K562 (cell line): ENCODE results near the gene GARNL3. TPM values are rescaled to one million over a fixed set of nuclear protein-coding genes. Genes with fewer than 3 reads are reported as not detected.
A peak's percentile ranks its signal among the peaks of the same experiment; 100 is the strongest.

Experiments
- ATAC-seq: fragments of 200-7000 bp; cut with Tn5 transposase; 3 replicates; pipeline ENCODE4 v1.9.1; 2020; ENCODE audit warnings: moderate library complexity
- BruUV-seq: library from RNA; stranded (reverse); fragments of 400-500 nt; replicated peaks from 2 replicates; lab custom pipeline; 2021; lab: Mats Ljungman, UMichigan
- CTCF ChIA-PET: fragments of 300-600 bp; formaldehyde crosslinking; extraction: SDS; loops from one replicate; lab custom pipeline; 2021; ENCODE audit warnings: low intra/inter-chr PET ratio; lab: Yijun Ruan, JAX
- POLR2A ChIA-PET: fragments of 300-600, 350-650 bp; sonication (Branson Sonifier 250); formaldehyde crosslinking; extraction: SDS; loops from one replicate; lab custom pipeline; 2021; ENCODE audit warnings: antibody characterized with exemption, inconsistent platforms; lab: Yijun Ruan, JAX
- DNase-seq, 4 experiments: peaks; one replicate each; pipeline versions ENCODE4 v3.0.0 to v3.0.0-alpha.2; 2011 to 2018; ENCODE audit warnings: low spot score in 3 of 4, mixed read lengths in 3 of 4; ENCODE audit errors: extremely low read depth in 1 of 4
- FAIRE-seq: peaks from 2 replicates; lab custom pipeline; 2011; peaks lifted over from hg19 to GRCh38; lab: Jason Lieb, UNC
- H2AFZ ChIP-seq: 2 replicates; pipeline ENCODE4 v1.6.0; 2011; ENCODE audit warnings: low read depth, low read length, control low read depth, inconsistent platforms
- H3K27ac ChIP-seq: fragments of 200-600 bp; 3 replicates; pipeline ENCODE4 v1.8.0; 2011; ENCODE audit warnings: low read depth, mild to moderate bottlenecking, control low read depth, inconsistent platforms, low read length, moderate library complexity, mixed read lengths; ENCODE audit errors: extremely low read depth
- H3K27me3 ChIP-seq, 2 experiments: fragments of 300-600 bp in 1 of 2; 2 replicates in 1 of 2; 3 replicates in 1 of 2; pipeline versions ENCODE4 v1.6.0 to v1.8.0; 2011; ENCODE audit warnings: inconsistent platforms in 2 of 2, low read length in 2 of 2, mild to moderate bottlenecking in 1 of 2, mixed read lengths in 1 of 2, moderate library complexity in 1 of 2; ENCODE audit not compliant: control insufficient read depth in 2 of 2, insufficient read depth in 2 of 2
- H3K36me3 ChIP-seq: fragments of 300-600 bp; 3 replicates; pipeline ENCODE4 v1.8.0; 2011; ENCODE audit warnings: mild to moderate bottlenecking, low read length, inconsistent platforms; ENCODE audit not compliant: control insufficient read depth, insufficient read depth
- H3K4me1 ChIP-seq, 2 experiments: fragments of 200-600 bp in 1 of 2; replicated peaks in 1 of 2; 2 replicates in 1 of 2; 3 replicates in 1 of 2; pipeline versions ENCODE4 v1.5.1 to v1.8.0; 2011; ENCODE audit warnings: inconsistent platforms in 2 of 2, low read length in 2 of 2, mild to moderate bottlenecking in 1 of 2, mixed read lengths in 1 of 2, moderate library complexity in 1 of 2; ENCODE audit not compliant: control insufficient read depth in 2 of 2, insufficient read depth in 2 of 2
- H3K4me2 ChIP-seq: 2 replicates; pipeline ENCODE4 v1.6.1; 2011; ENCODE audit warnings: low read length, control low read depth, inconsistent platforms, mixed read lengths; ENCODE audit not compliant: insufficient read depth
- H3K4me3 ChIP-seq: fragments of 200-600 bp; sonication (generic), shearing (Covaris generic); 2 replicates; pipeline ENCODE4 v1.5.1; 2016; ENCODE audit warnings: control low read depth, inconsistent platforms
- H3K79me2 ChIP-seq: fragments of 200-600 bp; 3 replicates; pipeline ENCODE4 v1.8.0; 2011; ENCODE audit warnings: low read length, inconsistent platforms; ENCODE audit not compliant: control insufficient read depth, insufficient read depth
- H3K9ac ChIP-seq, 2 experiments: 2 replicates each; pipeline versions ENCODE4 v1.6.0 to v1.6.1; 2011; ENCODE audit warnings: low read depth in 2 of 2, low read length in 2 of 2, control low read depth in 1 of 2, inconsistent platforms in 1 of 2, mild to moderate bottlenecking in 1 of 2, mixed read lengths in 1 of 2; ENCODE audit not compliant: insufficient read depth in 1 of 2
- H3K9me1 ChIP-seq: one replicate; pipeline ENCODE4 v1.6.0; 2011; ENCODE audit warnings: inconsistent platforms, mild to moderate bottlenecking, low read length, moderate library complexity; ENCODE audit not compliant: control insufficient read depth, insufficient read depth
- H3K9me3 ChIP-seq: replicated peaks from 2 replicates; pipeline ENCODE4 v1.5.1; 2011; ENCODE audit warnings: low read depth, low read length, inconsistent platforms; ENCODE audit not compliant: control insufficient read depth, insufficient read depth
- H4K20me1 ChIP-seq: replicated peaks from 2 replicates; pipeline ENCODE4 v1.6.1; 2011; ENCODE audit warnings: low read length, inconsistent platforms, mixed read lengths; ENCODE audit not compliant: control insufficient read depth, insufficient read depth
- BRCA1 ChIP-seq, 2 experiments: fragments of 450-650 bp in 1 of 2; sonication (generic) in 1 of 2; formaldehyde crosslinking in 1 of 2; IDR thresholded peaks; 2 replicates each; pipeline versions ENCODE4 v1.5.0 to v1.6.1; 2017 to 2020; ENCODE audit warnings: mild to moderate bottlenecking in 1 of 2, missing genetic modification reagents in 1 of 2
- FOXK1 ChIP-seq: sonication (generic); formaldehyde crosslinking; IDR thresholded peaks from 2 replicates; pipeline ENCODE4 v1.8.0; 2022; ENCODE audit warnings: missing genetic modification reagents, mild to moderate bottlenecking, borderline replicate concordance
- RNF219 ChIP-seq: fragments of 250-450 bp; sonication (Bioruptor Pico); IDR thresholded peaks from 2 replicates; pipeline ENCODE4 v1.5.0; 2022; ENCODE audit warnings: mild to moderate bottlenecking
- ZNF134 ChIP-seq: fragments of 250-450 bp; sonication (Bioruptor Pico); conservative IDR thresholded peaks from 2 replicates; pipeline ENCODE4 v1.4.0; 2020
- ZNF140 ChIP-seq: fragments of 250-450 bp; sonication (Bioruptor Pico); IDR thresholded peaks from 2 replicates; pipeline ENCODE4 v1.8.0; 2021; ENCODE audit warnings: moderate library complexity, mild to moderate bottlenecking, inconsistent platforms
- ZNF23 ChIP-seq: fragments of 250-450 bp; sonication (Bioruptor Pico); IDR thresholded peaks from 2 replicates; pipeline ENCODE4 v1.4.0; 2020; ENCODE audit warnings: mild to moderate bottlenecking
- ZNF263 ChIP-seq: sonication (generic); formaldehyde crosslinking; IDR thresholded peaks from 2 replicates; pipeline ENCODE4 v1.8.0; 2022; ENCODE audit warnings: mild to moderate bottlenecking, missing genetic modification reagents, borderline replicate concordance
- ZNF518B ChIP-seq: fragments of 250-450 bp; sonication (Bioruptor Pico); IDR thresholded peaks from 2 replicates; pipeline ENCODE4 v1.5.0; 2021; ENCODE audit warnings: mild to moderate bottlenecking, moderate library complexity
- ZNF584 ChIP-seq: fragments of 200-800 bp; sonication (Bioruptor generic); IDR thresholded peaks from 2 replicates; pipeline ENCODE4 v1.6.1; 2016; ENCODE audit warnings: low read depth, mild to moderate bottlenecking, missing genetic modification characterization, missing compliant biosample characterization
- ZNF780A ChIP-seq: fragments of 250-450 bp; sonication (Bioruptor Pico); IDR thresholded peaks from 2 replicates; pipeline ENCODE4 v1.5.0; 2021; ENCODE audit warnings: mild to moderate bottlenecking
- WGBS: fragments of 100-300 bp; shearing (Covaris generic); methylation state at CpG from one replicate; pipeline ENCODE4 v1.1.6; 2016; ENCODE audit warnings: low coverage, mixed read lengths; ENCODE audit not compliant: insufficient coverage; ENCODE audit errors: missing lambda C conversion rate; 5-methylcytosine and 5-hydroxymethylcytosine counted together
- in situ Hi-C: fragments of 300-500 bp; cut with MboI; formaldehyde crosslinking; loops from 4 replicates; pipeline ENCODE4 v1.15.0; 2018; ENCODE audit warnings: inconsistent platforms, mixed read lengths
- intact Hi-C: fragments of 100-400 bp; cut with micrococcal nuclease; formaldehyde crosslinking; loops from 2 replicates; pipeline ENCODE4 v1.14.2; 2022
- polyA plus RNA-seq, 8 experiments: library from polyadenylated mRNA; depleted of rRNA in 4 of 8; stranded (reverse) in 5 of 8; unstranded in 3 of 8; fragments of >200 nt; fragmentation: Nextera tagmentation in 2 of 8; fragmentation: Illumina TruSeq in 1 of 8; extraction: Ambion mirVana in 2 of 8; extraction: Trizol in 1 of 8; gene quantifications; 2 replicates each; pipeline versions ENCODE4 v1.2.1 to v1.2.3, GENCODE V29; 2011 to 2014; ENCODE audit warnings: inconsistent platforms in 1 of 8, missing spikeins in 1 of 8
- total RNA-seq, 7 experiments: library from RNA; depleted of rRNA in 6 of 7; stranded (reverse); fragments of >200 nt in 6 of 7; fragmentation: Illumina TruSeq in 2 of 7; extraction: Trizol in 2 of 7; gene quantifications; 2 replicates each; pipeline versions ENCODE4 v1.2.1 to v1.2.3, GENCODE V29; 2011 to 2021; ENCODE audit warnings: low replicate concordance in 1 of 7

Gene GARNL3
- total and polyA plus RNA-seq, 9 of the 15 experiments (the other 6 are each of a cell fraction or from before 2014, with no cell fraction given): 0.35 to 2.7 (median 1.6) TPM

GRCh38 chr9:127382541-127382940, 118.0 kb downstream of the GARNL3 start (continued):
- TF ChIP-seq ZNF518B (CRISPR knock-in tag): no peak

- ATAC-seq: no peak
- peaks cover 4% of the 10 kb centered on the region; the same call in 1 of the 2 replicates for H4K20me1 ChIP-seq
- H3K9me3 ChIP-seq: no peaks in the 10 kb centered on the region
- no TSS peak for BruUV-seq
- FAIRE-seq: no peak
- H3K9me1 ChIP-seq: no peaks in the 10 kb centered on the region
- H3K4me2 ChIP-seq: no peak overlapping the region
- in situ Hi-C loops (no loop called here), intact Hi-C loops (no loop called here)
- no peak overlapping the region for H3K9ac ChIP-seq
- no peaks in the 10 kb centered on the region for H3K79me2 ChIP-seq
- H3K4me1 ChIP-seq: no peaks in the 10 kb centered on the region
- WGBS: 8% methylated on average over 9 of the region's 11 CpGs
- peaks cover 29 to 37% of the 10 kb centered on the region in 2 experiments; a peak in 4 of 5 replicates for H3K27me3 ChIP-seq
- no peaks in the 10 kb centered on the region for H3K36me3 ChIP-seq
- no peak for TF ChIP-seq ZNF140
- TF ChIP-seq ZNF780A: no peak
- no peak for TF ChIP-seq ZNF584 (CRISPR knock-in tag)
- TF ChIP-seq ZNF23: no peak
- no peak for TF ChIP-seq BRCA1 (IDR thresholded peaks at IDR 0.05)
- TF ChIP-seq BRCA1 (CRISPR knock-in tag; IDR thresholded peaks at IDR 0.05): no peak
- TF ChIP-seq ZNF134: no peak
- peak; percentile 88 for TF ChIP-seq ZNF263 (CRISPR knock-in tag)
- TF ChIP-seq RNF219: no peak
- TF ChIP-seq FOXK1 (CRISPR knock-in tag): no peak
- POLR2A ChIA-PET: no interaction called here
- H2AFZ ChIP-seq: no peak overlapping the region
- DNase-seq: peak in 1 of 4 experiments; percentile 5
- H3K4me3 ChIP-seq: no peak overlapping the region
- H3K27ac ChIP-seq: no peak overlapping the region
- CTCF ChIA-PET: no interaction called here
Measured at GRCh38 chr9:127384016-127384730, 119.6 kb downstream of the GARNL3 start.
